Lower lobe of right lung (tissue), 2 donors: Measurements from ENCODE around the gene CCDC170. TPM values are rescaled to one million over a fixed set of nuclear protein-coding genes. Genes with fewer than 3 reads are reported as not detected.

Experiments used
- ATAC-seq, 2 donors: fragments of 200-7000 bp; cut with Tn5 transposase; one replicate each; pipeline ENCODE4 v1.9.1; 2020 to 2022; ENCODE audit warnings: mild to moderate bottlenecking in 2 of 2, moderate library complexity in 2 of 2
- DNase-seq: peaks from one replicate; pipeline ENCODE4 v3.0.0-alpha.2; 2020
- H3K27ac ChIP-seq: fragments of 200-600 bp; one replicate; pipeline ENCODE4 v1.8.0; 2022
- H3K27me3 ChIP-seq: fragments of 200-600 bp; one replicate; pipeline ENCODE4 v1.8.0; 2022; ENCODE audit warnings: low read depth
- H3K36me3 ChIP-seq: fragments of 200-600 bp; one replicate; pipeline ENCODE4 v1.8.0; 2022; ENCODE audit warnings: mild to moderate bottlenecking
- H3K4me1 ChIP-seq: fragments of 200-600 bp; one replicate; pipeline ENCODE4 v1.8.0; 2022
- H3K4me3 ChIP-seq: fragments of 200-600 bp; one replicate; pipeline ENCODE4 v1.8.0; 2022; ENCODE audit warnings: mild to moderate bottlenecking
- H3K9me3 ChIP-seq: fragments of 200-600 bp; one replicate; pipeline ENCODE4 v1.8.0; 2022
- intact Hi-C: fragments of 100-400 bp; cut with DNase I; formaldehyde crosslinking; loops from one replicate; pipeline ENCODE4 v1.11.0; 2022
- total RNA-seq: library from RNA; stranded (reverse); fragmentation: NEBNext Ultra II Directional; extraction: Animal tissue kit (Norgen Biotek cat#: 25700); gene quantifications from one replicate; pipeline ENCODE4 v1.2.1, GENCODE V29; 2021
- TF ChIP-seq, protein P1 (sequence below): fragments of 200-600 bp; IDR thresholded peaks from one replicate; pipeline ENCODE4 v1.8.0; 2022; ENCODE audit warnings: antibody characterized with exemption, mild to moderate bottlenecking
- donor health status: DM: no; HTN: yes; CAD: no; lungs with severe emphysema.

The CCDC170 gene
- total RNA-seq, 1 donor from 2014 or later, result 5.4 TPM

- TF ChIP-seq, protein P1, sequence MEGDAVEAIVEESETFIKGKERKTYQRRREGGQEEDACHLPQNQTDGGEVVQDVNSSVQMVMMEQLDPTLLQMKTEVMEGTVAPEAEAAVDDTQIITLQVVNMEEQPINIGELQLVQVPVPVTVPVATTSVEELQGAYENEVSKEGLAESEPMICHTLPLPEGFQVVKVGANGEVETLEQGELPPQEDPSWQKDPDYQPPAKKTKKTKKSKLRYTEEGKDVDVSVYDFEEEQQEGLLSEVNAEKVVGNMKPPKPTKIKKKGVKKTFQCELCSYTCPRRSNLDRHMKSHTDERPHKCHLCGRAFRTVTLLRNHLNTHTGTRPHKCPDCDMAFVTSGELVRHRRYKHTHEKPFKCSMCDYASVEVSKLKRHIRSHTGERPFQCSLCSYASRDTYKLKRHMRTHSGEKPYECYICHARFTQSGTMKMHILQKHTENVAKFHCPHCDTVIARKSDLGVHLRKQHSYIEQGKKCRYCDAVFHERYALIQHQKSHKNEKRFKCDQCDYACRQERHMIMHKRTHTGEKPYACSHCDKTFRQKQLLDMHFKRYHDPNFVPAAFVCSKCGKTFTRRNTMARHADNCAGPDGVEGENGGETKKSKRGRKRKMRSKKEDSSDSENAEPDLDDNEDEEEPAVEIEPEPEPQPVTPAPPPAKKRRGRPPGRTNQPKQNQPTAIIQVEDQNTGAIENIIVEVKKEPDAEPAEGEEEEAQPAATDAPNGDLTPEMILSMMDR, result no peak
- no peak for ATAC-seq
- Histone ChIP-seq H3K27ac (no peak overlapping the region), H3K36me3 (no peaks in the 10 kb centered on the region), H3K9me3 (no peaks in the 10 kb centered on the region), H3K27me3 (no peaks in the 10 kb centered on the region), H3K4me3 (no peak overlapping the region), H3K4me1 (no peaks in the 10 kb centered on the region)
- intact Hi-C loops, result no loop called here
- DNase-seq, result no peak
Measured at GRCh38 chr6:151501511-151502136, 7.8 kb downstream of the CCDC170 start.

- Histone ChIP-seq H3K27ac (no peak overlapping the region), H3K4me3 (no peak overlapping the region), H3K9me3 (no peaks in the 10 kb centered on the region), H3K4me1 (no peaks in the 10 kb centered on the region), H3K36me3 (no peaks in the 10 kb centered on the region), H3K27me3 (no peaks in the 10 kb centered on the region)
- ATAC-seq (no peak), DNase-seq (no peak)
- intact Hi-C loops, result no loop called here
- TF ChIP-seq, protein P1, result no peak
Measured at GRCh38 chr6:151502499-151502898, 8.7 kb downstream of the CCDC170 start.

- Histone ChIP-seq H3K27ac (no peak overlapping the region), H3K9me3 (no peaks in the 10 kb centered on the region), H3K36me3 (no peaks in the 10 kb centered on the region), H3K27me3 (no peaks in the 10 kb centered on the region), H3K4me1 (no peaks in the 10 kb centered on the region), H3K4me3 (no peak overlapping the region)
- intact Hi-C loops, result no loop called here
- DNase-seq (no peak), ATAC-seq (no peak)
- TF ChIP-seq, protein P1, result no peak
Measured at GRCh38 chr6:151506761-151507160, 12.9 kb downstream of the CCDC170 start.

DNA sequence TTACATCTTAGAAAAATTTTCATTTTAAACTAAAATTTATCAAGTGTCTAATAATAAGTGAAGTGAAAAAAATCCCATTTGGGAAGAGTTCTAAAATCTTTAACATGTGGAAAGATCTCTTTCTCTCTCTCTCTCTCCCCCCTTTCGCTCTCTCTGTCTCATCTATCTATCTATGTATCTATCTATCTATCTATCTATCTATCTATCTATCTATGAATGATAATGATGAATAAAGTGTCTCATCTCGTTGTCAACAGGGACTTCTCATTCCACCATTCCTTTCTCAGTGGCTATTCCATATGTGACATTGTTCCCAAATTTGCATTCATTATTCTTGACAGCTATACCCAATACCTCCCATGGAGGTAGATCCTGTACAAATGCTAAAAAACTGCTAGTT, 15.2 kb downstream of the CCDC170 start:
- H3K4me1 ChIP-seq, result no peaks in the 10 kb centered on the region
- DNase-seq (no peak), ATAC-seq (no peak)
- intact Hi-C loops, result no loop called here
- no peaks in the 10 kb centered on the region for H3K9me3 ChIP-seq
- TF ChIP-seq, protein P1, result no peak
- H3K27me3 ChIP-seq, result no peaks in the 10 kb centered on the region
- no peak overlapping the region for H3K4me3 ChIP-seq
- H3K36me3 ChIP-seq, result no peaks in the 10 kb centered on the region
- H3K27ac ChIP-seq, result no peak overlapping the region

GRCh38 chr6:151512481-151512880, 18.7 kb downstream of the CCDC170 start:
- no peaks in the 10 kb centered on the region for H3K9me3 ChIP-seq
- DNase-seq, result no peak
- TF ChIP-seq, protein P1, result no peak
- intact Hi-C loops, result no loop called here
- no peak overlapping the region for H3K27ac ChIP-seq
- H3K27me3 ChIP-seq, result no peaks in the 10 kb centered on the region
- H3K4me3 ChIP-seq, result no peak overlapping the region
- no peaks in the 10 kb centered on the region for H3K36me3 ChIP-seq
- no peaks in the 10 kb centered on the region for H3K4me1 ChIP-seq
- peak; percentile 62 to 76 for ATAC-seq
